Measurements from ENCODE around the gene SUN3.

The SUN3 gene

DNA sequence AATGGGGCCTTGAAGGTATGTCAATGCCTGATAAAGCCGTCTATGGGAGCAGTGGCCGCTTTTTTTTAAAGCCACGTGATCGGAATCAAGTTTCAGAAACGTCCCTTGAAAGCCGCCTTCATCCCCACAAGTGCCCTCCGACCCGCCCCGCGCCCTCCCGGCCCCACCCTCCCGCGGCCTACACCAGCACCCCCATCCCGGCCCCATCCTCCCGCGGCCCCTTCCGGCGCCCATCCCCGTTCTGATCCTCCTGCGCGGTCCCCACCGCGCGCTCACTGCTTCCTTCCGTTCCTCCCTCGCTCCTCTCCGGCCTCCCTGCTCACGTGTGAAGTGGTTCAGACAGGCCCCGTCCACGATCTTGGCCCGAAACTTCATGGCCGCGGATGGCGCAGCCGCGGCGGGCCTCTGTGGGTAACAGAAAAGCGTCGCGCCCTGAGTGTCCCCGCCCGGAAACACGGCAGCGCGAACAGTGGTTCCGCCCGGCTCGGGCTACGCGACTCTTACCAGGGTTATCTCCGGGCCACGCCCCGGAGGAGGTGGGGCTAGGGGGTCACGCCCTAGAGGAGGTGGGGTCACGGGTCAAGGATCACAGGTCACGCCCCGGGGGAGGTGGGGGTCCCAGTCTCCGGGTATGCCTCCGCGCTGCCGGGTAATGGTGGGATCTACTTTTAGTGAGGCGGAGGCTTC is 49.6 kb downstream of the SUN3 start, which contains the start of gene HUS1:
Gene HUS1, minus strand, starts transcription at position 471 of the 687 bp plus-strand sequence. Its CDS starts 96 bp downstream, at position 375.
- DNase-seq (ENCODE audit: low read depth in 2 of 2): peak; percentile 78 to 87

DNA sequence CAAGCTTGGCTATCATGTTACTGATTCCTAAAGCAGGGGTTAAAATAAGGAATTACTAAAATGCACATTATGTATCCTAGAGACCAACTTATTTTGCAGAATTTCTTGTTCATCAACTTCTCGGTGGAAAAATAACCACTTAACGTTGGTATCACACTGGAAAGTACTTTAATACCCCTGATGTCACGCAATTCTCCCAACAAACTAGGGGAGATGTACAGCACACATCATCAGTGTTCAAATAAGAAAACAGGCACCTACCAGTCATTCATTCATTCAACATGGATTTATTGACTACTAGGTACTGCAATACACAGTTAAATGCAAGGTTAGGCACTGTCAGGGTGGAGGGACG is 50.1 kb downstream of the SUN3 start:
- no peak for DNase-seq (ENCODE audit: low read depth in 2 of 2)

DNA sequence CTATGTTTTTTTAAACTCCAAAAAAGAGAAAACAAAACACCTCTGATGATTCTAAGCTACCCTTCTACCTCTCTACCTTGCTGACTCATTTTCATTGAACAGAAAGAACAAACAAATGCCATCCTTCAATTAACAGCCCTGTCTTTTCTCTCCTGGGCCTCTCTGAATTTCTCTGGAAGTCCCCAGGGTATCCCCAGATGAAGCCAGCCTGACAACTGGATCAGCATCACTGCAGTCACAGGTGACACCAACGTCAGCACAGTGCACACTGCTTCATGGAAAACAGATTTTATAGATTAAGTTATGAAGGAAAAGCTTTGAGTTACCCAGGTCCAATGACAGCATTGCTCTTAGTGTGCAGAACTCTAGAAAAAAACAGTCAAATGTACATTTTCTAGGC is 55.2 kb downstream of the SUN3 start:
- DNase-seq (ENCODE audit: low read depth in 2 of 2): no peak

DNA sequence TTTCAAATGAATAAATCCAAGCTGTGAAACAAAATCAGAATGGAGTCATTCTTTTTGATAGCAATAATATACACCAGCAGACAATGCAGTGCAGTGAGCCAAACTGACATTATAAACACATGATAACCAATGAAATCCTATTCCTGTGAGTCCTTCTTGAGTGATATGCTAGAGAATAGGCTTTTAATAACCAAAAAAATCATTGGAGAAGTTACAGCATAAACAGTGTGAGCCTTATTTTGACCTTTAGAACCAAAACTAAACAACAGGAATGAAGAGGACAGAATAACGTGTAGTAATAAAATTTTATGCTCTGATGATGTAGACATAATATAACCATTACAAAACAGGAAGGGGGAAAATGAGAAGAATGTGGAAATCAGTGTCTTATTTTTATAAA is 58.1 kb downstream of the SUN3 start:
- DNase-seq (ENCODE audit: low read depth in 2 of 2): no peak

DNA sequence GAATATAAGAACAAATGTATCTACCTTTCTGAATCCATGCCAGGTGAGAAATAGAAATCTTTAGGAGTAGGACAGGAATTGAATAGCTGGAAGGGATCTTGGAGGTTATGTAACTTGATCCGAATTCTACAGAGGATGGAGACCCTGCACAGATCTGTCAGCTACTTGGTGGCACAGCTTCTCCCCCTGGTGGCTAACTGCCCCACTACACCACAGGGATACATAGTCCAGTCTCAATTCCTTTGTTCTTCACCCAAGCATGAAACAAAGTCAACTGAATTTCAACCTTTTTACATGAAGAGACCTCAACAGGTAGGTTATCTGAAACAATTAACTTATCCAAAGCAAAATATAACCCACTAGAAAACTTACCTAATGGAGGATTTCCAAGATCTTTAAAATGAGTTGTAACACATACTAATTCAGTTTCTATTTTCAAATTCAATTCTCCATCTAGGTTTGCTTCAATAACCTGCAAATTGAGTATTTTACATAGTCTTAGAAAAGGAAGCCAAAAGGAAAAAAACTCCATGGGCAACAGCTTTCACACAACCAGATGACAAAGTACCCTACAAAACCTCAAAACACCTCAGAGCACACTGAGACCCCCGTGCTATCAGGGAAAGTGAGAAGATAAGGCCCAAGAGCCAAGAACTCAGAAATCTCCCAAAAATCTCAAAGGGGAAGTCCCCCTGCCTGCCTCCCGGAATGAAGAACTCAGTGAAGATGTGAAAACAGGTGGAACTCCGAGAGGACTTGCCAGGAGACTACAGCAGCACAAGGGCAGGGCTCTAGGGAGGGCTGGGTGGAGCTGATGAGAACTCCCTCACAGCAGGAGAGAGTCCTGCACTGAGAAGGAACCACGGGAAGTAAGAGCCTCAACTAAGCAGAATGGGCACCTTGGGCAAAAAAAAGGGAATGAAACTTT is 59.8 kb downstream of the SUN3 start:
- peak in 1 of 2 donors; percentile 28 for DNase-seq (ENCODE audit: low read depth in 2 of 2)

DNA sequence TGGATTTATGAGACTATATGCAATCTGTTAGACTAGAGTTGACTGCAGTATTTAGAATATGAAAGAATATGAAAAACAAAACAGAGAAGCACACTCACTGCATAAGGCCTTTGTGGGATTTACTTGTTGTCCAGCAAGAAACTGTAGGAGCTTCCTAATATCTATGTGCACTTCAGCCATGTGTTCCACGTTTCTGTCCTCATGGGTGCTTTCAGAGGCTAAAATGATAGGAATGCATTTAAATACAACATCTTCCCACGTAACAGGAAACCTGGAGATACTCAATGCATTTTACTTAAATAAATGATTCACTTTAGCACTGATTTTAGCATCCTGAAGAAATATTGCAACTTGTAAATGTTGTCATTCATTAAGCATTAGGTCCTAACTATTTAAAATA is 61.2 kb downstream of the SUN3 start:
- DNase-seq (ENCODE audit: low read depth in 2 of 2): no peak

DNA sequence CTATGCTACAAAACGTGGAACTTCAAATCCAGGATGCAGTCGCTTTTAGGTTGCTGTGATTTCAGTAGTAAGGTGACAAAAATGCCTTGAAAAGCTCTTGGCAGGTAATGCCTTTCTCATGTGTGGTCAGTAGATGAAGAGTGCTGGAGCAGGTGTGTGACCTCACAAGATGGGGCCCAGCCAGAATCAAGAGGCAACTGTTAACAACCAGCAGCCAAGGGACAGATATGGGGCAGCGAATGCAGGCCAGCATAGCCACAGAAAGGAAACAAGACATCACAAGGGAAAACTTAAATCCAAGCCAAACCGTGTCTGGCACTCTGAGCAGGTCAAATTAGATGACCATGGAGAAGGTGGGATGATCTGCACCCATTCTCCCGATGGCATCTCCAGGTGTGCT is 61.8 kb downstream of the SUN3 start:
- no peak for DNase-seq (ENCODE audit: low read depth in 2 of 2)

DNA sequence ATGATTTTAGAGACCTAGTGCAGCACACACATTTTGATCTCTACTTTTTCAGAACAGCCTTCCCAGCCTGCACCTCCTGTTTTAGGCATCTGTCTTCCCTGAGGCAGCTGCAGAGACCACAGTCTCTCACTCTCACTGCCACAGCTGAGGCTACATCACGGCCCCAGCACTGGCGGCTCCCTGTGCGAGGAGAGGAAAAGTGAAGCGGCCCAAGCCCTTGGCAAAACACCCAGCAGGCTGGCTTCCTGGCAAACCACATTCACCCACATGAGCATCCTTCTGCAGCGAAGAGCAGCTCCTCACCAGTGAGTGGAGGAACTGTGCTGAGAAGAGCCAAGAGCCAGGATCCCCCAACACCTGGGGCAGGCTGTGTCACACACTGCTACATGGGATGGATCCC is 63.5 kb downstream of the SUN3 start:
- no peak for DNase-seq (ENCODE audit: low read depth in 2 of 2)

DNA sequence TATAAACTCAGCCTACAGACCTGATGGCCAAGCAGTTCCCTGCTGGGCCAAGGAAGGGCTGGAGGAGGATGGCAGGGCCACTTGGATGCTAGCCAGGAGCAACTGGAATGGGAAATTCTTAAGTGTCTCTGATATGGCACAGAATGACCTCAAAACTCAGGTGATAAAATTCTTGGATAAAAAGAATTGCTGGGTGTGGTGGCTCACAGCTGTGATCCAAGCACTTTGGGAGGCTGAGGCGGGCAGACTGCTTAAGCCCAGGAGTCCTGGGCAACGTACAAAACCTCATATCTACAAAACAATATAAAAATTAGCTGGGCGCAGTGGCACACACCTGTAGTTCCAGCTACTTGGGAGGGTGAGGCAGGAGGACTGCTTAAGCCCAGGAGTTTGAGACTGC is 66.6 kb downstream of the SUN3 start:
- no peak for DNase-seq (ENCODE audit: low read depth in 2 of 2)

DNA sequence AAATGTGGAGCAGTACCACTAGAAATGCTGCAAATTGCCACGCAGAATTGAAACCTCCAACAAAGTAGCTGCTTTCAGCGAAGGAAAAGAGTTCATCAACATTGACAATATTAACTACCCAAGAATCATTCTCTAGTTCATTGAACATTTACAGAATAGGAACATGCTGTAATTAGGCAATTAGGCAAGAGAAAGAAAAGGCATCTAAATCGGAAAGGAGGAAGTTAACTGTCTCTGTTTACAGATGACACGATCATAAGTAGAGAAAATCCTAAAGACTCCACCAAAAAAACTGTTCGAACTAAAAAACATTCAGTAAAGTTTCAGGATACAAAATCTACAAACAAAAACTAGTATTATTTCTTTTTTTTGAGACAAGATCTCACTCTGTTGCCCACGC is 71.8 kb downstream of the SUN3 start:
- no peak for DNase-seq (ENCODE audit: low read depth in 2 of 2)

DNA sequence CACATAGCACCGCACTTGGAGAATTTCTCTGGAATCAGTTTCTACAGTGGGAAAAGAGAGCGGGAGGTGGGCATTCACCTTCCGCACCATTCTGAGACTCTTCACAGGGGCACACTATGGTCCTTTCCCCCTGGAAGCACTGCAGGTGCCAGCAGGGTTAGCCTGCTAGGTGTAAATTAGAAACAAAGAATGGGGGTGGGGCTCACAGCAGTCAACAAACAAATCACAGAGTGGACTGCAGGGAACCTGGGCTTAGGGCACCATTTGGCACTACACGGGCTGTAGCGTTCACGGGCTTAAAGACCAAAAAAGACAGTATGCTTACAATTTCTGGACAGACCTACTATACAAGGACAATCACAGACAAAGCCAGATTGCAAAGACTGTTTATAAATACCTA is 72.7 kb downstream of the SUN3 start:
- no peak for DNase-seq (ENCODE audit: low read depth in 2 of 2)

DNA sequence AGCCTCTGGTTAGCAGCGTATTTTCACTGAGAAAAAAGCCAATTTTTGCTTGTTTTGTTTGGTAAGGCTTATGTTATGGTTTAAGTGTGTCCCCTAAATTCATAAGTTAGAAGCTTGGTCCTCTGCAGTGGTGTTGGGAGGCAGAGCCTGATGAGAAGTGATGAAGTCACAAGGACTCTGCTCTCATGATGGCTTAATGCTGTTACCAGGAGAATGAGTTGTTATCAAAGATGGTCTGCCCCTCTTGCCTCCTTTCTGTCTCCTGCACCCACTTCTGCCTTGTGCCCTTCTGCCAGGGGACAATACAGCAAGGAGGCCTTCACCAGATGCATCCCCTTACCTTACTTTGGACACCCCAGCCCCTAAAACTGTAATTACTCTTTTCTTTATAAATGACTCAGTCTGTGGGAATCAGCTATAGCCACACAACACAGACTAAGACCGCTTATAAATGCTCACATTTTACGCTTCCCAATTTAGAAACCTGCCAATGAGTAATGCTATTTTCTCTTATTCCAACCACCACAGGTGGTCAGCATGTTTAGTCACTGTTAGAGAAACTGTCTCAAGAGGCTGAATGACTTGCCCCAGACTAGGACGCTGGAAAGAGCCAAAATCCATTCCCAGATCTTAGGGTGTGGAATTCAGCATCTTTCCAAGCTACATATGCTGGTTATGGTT is 74.5 kb downstream of the SUN3 start:
- DNase-seq (ENCODE audit: low read depth in 2 of 2): no peak

DNA sequence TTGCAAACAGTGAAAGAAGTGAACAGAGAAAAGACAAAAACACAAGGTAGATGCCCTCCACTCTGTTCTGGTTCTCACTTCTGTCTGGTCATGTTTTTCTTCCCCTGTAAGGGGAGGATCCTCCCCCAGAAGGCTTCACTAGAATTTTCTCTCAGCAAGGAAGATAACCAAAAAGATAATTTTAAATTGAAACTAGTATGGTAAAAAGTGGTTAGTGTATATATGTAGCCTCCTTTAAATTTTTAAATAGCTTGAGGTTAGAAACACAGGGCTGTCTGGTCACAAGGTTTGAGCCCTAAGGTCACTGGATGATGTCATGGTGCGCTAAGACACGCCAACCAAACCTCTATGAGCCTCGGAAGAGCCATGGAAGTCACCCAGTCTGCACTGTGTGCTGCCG is 75.1 kb downstream of the SUN3 start:
- DNase-seq (ENCODE audit: low read depth in 2 of 2): no peak

DNA sequence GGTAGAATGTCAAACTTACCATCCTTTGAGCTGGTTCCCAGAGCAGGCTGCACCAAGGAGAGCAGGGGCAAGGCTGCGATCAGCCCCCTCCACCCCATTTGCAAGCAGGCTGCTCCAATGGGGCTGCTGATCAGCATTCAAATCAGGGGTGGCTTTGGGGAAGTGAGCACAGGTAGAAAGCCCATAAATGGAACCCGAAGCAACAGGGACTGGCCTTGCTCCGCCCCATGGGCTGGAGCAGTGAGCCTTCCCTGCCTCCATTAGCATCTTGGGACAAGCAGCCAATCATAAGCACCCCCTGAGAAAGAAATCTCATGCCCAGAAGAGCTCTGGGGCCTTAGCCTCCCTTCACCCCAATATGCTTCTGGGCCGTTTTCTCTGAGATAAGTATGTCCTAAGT is 76.7 kb downstream of the SUN3 start:
- no peak for DNase-seq (ENCODE audit: low read depth in 2 of 2)

DNA sequence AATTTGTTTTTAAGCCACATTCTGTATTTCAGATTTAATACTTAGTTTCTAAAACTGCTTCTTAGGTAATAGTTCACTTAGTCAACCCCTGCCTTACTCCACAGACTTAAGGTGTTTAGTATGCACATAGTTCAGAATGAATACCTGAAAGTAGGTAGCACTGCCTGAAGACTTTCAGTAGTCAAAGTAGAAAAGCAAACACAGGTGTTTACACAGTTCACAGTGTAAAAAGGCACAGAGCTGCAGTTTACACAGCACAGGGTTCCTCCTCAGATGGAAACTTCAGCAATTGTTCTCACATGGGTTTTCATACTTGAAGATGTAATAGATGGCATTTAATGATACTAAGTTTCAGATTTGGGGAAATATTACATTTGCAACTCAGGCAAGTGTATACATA is 77.5 kb downstream of the SUN3 start:
- DNase-seq (ENCODE audit: low read depth in 2 of 2): no peak

DNA sequence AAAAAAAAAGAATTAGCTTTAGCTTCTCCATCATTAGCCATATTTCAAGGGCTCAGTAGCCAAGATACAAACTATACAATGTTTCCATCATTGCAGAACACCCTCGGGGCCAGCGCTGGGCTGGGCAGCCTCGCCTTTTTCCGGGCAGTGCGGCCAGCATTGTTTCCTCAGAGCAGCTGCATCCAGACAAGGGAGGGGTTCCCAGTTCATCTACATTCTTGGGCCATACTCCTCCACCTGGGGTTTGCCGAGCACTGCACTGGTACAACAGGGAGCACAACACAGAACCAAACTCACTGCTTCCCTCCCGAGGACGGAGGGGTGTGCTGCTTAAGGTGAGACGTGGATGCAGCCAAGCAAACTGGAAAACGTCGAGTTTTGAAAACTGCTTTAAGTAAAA is 78.2 kb downstream of the SUN3 start:
- no peak for DNase-seq (ENCODE audit: low read depth in 2 of 2)

DNA sequence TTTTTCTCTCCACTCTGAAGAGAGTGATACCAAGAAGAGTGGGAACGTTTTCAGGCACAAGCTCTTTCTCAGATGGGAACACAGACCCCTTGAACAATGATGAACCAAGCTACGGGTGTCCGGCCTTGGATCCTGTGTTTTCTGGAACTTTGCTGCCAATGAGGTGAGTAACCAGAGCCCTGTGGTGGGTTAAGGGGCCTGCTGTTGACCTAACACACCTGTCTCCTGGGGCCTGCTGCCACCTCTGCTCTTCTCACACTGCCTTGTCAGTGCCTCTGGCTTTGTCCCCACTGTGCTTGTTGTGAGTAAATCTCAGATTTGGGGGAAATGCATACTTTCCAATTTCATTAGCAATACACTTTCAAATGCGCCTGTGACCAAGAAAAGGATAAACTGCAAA is 79.2 kb downstream of the SUN3 start:
- DNase-seq (ENCODE audit: low read depth in 2 of 2): no peak

DNA sequence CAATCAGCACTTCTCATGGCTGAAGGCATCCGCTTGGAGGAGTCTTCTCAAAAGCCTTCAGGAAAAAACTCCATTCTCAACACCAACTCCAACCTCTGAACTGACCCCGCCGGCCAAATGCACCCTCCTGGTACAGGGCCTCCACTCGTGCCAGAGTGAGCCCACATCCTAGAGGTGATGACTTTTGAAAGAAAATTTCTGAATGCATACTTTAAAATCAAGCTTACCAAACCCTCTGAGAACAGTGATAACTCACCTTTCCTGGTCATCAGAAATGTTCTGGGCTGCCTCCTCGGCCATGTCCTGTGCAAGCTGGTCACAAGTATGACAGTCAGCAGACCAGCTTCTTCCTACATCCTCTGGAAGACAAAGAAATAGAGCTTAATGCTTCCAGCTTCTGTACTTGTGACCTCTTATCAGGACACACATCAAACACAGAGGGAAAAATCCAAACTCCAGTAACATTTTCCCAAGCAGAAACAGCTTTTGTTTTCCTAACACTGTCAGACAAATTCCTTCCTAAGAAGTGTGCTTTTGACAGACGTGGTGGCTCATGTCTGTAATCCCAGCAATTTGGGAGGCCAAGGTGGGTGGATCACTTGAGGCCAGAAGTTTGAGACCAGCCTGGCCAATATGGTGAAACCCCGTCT is 80.6 kb downstream of the SUN3 start, which contains the start of gene PKD1L1:
Gene PKD1L1, minus strand, starts transcription at position 326 of the 650 bp plus-strand sequence. Its CDS starts 26 bp downstream, at position 300.
- no peak for DNase-seq (ENCODE audit: low read depth in 2 of 2)

DNA sequence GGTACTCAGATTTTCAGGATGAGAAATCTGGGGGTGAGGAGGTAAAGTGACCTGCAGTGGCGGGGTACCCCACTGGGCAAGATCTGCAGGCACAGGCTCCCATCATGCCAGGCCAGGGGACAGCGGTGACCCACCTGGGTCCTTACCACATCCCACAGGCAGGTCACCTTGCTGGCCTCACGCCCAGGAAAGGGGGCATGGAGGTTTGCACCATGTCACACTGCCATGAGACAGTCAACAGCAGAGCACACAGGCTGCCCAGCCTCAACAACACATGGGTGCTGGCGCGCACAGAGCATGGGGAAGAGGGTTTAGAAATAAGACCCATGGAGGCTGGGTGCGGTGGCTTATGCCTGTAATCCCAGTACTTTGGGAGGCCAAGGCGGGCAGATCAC is 81.6 kb downstream of the SUN3 start:
- DNase-seq (ENCODE audit: low read depth in 2 of 2): no peak

DNA sequence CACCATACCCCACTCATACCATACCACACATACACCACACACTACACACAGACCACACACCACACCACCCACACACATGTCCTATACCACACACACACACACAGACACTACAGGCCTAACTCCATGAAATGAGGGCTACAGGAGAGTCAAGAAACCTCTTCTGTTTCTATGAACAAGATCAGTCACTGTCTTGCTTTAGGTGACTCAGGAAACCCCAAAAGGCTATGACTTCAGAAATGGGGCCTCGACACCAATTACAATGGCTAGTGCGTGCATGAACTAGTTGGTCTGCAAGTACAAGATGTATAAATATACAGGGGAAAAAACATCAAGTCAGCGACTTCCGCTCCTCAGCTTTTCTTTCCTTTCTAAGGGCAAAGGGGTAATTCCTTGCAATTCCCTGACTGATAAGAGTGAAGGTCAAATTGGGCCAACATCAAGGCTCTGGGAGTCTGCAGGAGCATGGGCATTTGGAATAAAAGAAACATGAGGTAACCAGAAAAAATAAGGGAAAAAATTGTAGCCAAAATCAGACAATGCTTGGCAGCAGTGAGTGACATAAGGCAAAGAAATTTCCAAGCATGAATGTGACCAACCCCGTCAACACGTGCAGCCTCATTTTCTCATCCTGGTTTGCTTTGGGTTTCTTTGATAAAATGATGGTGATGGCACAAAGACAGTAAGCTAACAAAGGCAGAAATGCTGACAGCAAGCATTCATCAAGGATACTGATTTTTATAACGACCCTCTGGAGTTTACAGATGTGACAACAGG is 82.1 kb downstream of the SUN3 start:
- DNase-seq (ENCODE audit: low read depth in 2 of 2): no peak
